K562 (cell line): ENCODE results near the gene AP5M1. TPM values are rescaled to one million over a fixed set of nuclear protein-coding genes. Genes with fewer than 3 reads are reported as not detected.

Source experiments
- ATAC-seq: fragments of 200-7000 bp; cut with Tn5 transposase; 3 replicates; pipeline ENCODE4 v1.9.1; 2020; ENCODE audit warnings: moderate library complexity
- BruUV-seq: library from RNA; stranded (reverse); fragments of 400-500 nt; replicated peaks from 2 replicates; lab custom pipeline; 2021; lab: Mats Ljungman, UMichigan
- CTCF ChIA-PET: fragments of 300-600 bp; formaldehyde crosslinking; extraction: SDS; loops from one replicate; lab custom pipeline; 2021; ENCODE audit warnings: low intra/inter-chr PET ratio; lab: Yijun Ruan, JAX
- POLR2A ChIA-PET: fragments of 300-600, 350-650 bp; sonication (Branson Sonifier 250); formaldehyde crosslinking; extraction: SDS; loops from one replicate; lab custom pipeline; 2021; ENCODE audit warnings: antibody characterized with exemption, inconsistent platforms; lab: Yijun Ruan, JAX
- DNase-seq, 4 experiments: peaks; one replicate each; pipeline versions ENCODE4 v3.0.0 to v3.0.0-alpha.2; 2011 to 2018; ENCODE audit warnings: low spot score in 3 of 4, mixed read lengths in 3 of 4; ENCODE audit errors: extremely low read depth in 1 of 4
- FAIRE-seq: peaks from 2 replicates; lab custom pipeline; 2011; peaks lifted over from hg19 to GRCh38; lab: Jason Lieb, UNC
- H2AFZ ChIP-seq: 2 replicates; pipeline ENCODE4 v1.6.0; 2011; ENCODE audit warnings: low read depth, low read length, control low read depth, inconsistent platforms
- H3K27ac ChIP-seq: fragments of 200-600 bp; 3 replicates; pipeline ENCODE4 v1.8.0; 2011; ENCODE audit warnings: low read depth, mild to moderate bottlenecking, control low read depth, inconsistent platforms, low read length, moderate library complexity, mixed read lengths; ENCODE audit errors: extremely low read depth
- H3K27me3 ChIP-seq, 2 experiments: fragments of 300-600 bp in 1 of 2; 2 replicates in 1 of 2; 3 replicates in 1 of 2; pipeline versions ENCODE4 v1.6.0 to v1.8.0; 2011; ENCODE audit warnings: inconsistent platforms in 2 of 2, low read length in 2 of 2, mild to moderate bottlenecking in 1 of 2, mixed read lengths in 1 of 2, moderate library complexity in 1 of 2; ENCODE audit not compliant: control insufficient read depth in 2 of 2, insufficient read depth in 2 of 2
- H3K36me3 ChIP-seq: fragments of 300-600 bp; 3 replicates; pipeline ENCODE4 v1.8.0; 2011; ENCODE audit warnings: mild to moderate bottlenecking, low read length, inconsistent platforms; ENCODE audit not compliant: control insufficient read depth, insufficient read depth
- H3K4me1 ChIP-seq, 2 experiments: fragments of 200-600 bp in 1 of 2; replicated peaks in 1 of 2; 2 replicates in 1 of 2; 3 replicates in 1 of 2; pipeline versions ENCODE4 v1.5.1 to v1.8.0; 2011; ENCODE audit warnings: inconsistent platforms in 2 of 2, low read length in 2 of 2, mild to moderate bottlenecking in 1 of 2, mixed read lengths in 1 of 2, moderate library complexity in 1 of 2; ENCODE audit not compliant: control insufficient read depth in 2 of 2, insufficient read depth in 2 of 2
- H3K4me2 ChIP-seq: 2 replicates; pipeline ENCODE4 v1.6.1; 2011; ENCODE audit warnings: low read length, control low read depth, inconsistent platforms, mixed read lengths; ENCODE audit not compliant: insufficient read depth
- H3K4me3 ChIP-seq: fragments of 200-600 bp; sonication (generic), shearing (Covaris generic); 2 replicates; pipeline ENCODE4 v1.5.1; 2016; ENCODE audit warnings: control low read depth, inconsistent platforms
- H3K79me2 ChIP-seq: fragments of 200-600 bp; 3 replicates; pipeline ENCODE4 v1.8.0; 2011; ENCODE audit warnings: low read length, inconsistent platforms; ENCODE audit not compliant: control insufficient read depth, insufficient read depth
- H3K9ac ChIP-seq, 2 experiments: 2 replicates each; pipeline versions ENCODE4 v1.6.0 to v1.6.1; 2011; ENCODE audit warnings: low read depth in 2 of 2, low read length in 2 of 2, control low read depth in 1 of 2, inconsistent platforms in 1 of 2, mild to moderate bottlenecking in 1 of 2, mixed read lengths in 1 of 2; ENCODE audit not compliant: insufficient read depth in 1 of 2
- H3K9me1 ChIP-seq: one replicate; pipeline ENCODE4 v1.6.0; 2011; ENCODE audit warnings: inconsistent platforms, mild to moderate bottlenecking, low read length, moderate library complexity; ENCODE audit not compliant: control insufficient read depth, insufficient read depth
- H3K9me3 ChIP-seq: replicated peaks from 2 replicates; pipeline ENCODE4 v1.5.1; 2011; ENCODE audit warnings: low read depth, low read length, inconsistent platforms; ENCODE audit not compliant: control insufficient read depth, insufficient read depth
- H4K20me1 ChIP-seq: replicated peaks from 2 replicates; pipeline ENCODE4 v1.6.1; 2011; ENCODE audit warnings: low read length, inconsistent platforms, mixed read lengths; ENCODE audit not compliant: control insufficient read depth, insufficient read depth
- BRF2 ChIP-seq: IDR thresholded peaks from 3 replicates; pipeline ENCODE4 v1.6.1; 2011; ENCODE audit warnings: borderline replicate concordance, mild to moderate bottlenecking; ENCODE audit not compliant: insufficient read length, insufficient read depth
- FIP1L1 ChIP-seq: fragments of 200-400 bp; formaldehyde crosslinking; IDR thresholded peaks from 2 replicates; pipeline ENCODE4 v1.6.1; 2018; ENCODE audit warnings: mild to moderate bottlenecking, low read depth, low read length; ENCODE audit not compliant: poor library complexity, severe bottlenecking
- GMEB1 ChIP-seq: fragments of 250-450 bp; sonication (Bioruptor Pico); IDR thresholded peaks from 2 replicates; pipeline ENCODE4 v1.4.0; 2020; ENCODE audit warnings: mild to moderate bottlenecking
- HMG20B ChIP-seq: fragments of 250-450 bp; sonication (Bioruptor Pico); IDR thresholded peaks from 2 replicates; pipeline ENCODE4 v1.5.0; 2021; ENCODE audit warnings: mild to moderate bottlenecking
- RFX5 ChIP-seq: IDR thresholded peaks from 2 replicates; pipeline ENCODE4 v1.6.1; 2011; ENCODE audit warnings: low read depth, mild to moderate bottlenecking, improper control_type of control experiment, low read length
- RFX7 ChIP-seq: fragments of 250-450 bp; sonication (Bioruptor Pico); IDR thresholded peaks from 2 replicates; pipeline ENCODE4 v1.5.1; 2021; ENCODE audit warnings: mild to moderate bottlenecking
- SMARCA4 ChIP-seq: fragments of 450-650 bp; IDR thresholded peaks from 2 replicates; pipeline ENCODE4 v1.6.1; 2016
- ZNF143 ChIP-seq: sonication (generic); formaldehyde crosslinking; IDR thresholded peaks from 2 replicates; pipeline ENCODE4 v1.9.0; 2022; ENCODE audit warnings: mild to moderate bottlenecking, missing genetic modification reagents
- ZNF24 ChIP-seq: fragments of 450-650 bp; IDR thresholded peaks from 2 replicates; pipeline ENCODE4 v1.6.1; 2016
- ZNF77 ChIP-seq: fragments of 250-450 bp; sonication (Bioruptor Pico); IDR thresholded peaks from 2 replicates; pipeline ENCODE4 v1.5.0; 2020
- ZZZ3 ChIP-seq: fragments of 450-650 bp; IDR thresholded peaks from 2 replicates; pipeline ENCODE4 v1.6.1; 2016; ENCODE audit warnings: antibody characterized with exemption, mild to moderate bottlenecking, moderate library complexity
- WGBS: fragments of 100-300 bp; shearing (Covaris generic); methylation state at CpG from one replicate; pipeline ENCODE4 v1.1.6; 2016; ENCODE audit warnings: low coverage, mixed read lengths; ENCODE audit not compliant: insufficient coverage; ENCODE audit errors: missing lambda C conversion rate; 5-methylcytosine and 5-hydroxymethylcytosine counted together
- in situ Hi-C: fragments of 300-500 bp; cut with MboI; formaldehyde crosslinking; loops from 4 replicates; pipeline ENCODE4 v1.15.0; 2018; ENCODE audit warnings: inconsistent platforms, mixed read lengths
- intact Hi-C: fragments of 100-400 bp; cut with micrococcal nuclease; formaldehyde crosslinking; loops from 2 replicates; pipeline ENCODE4 v1.14.2; 2022
- polyA plus RNA-seq, 8 experiments: library from polyadenylated mRNA; depleted of rRNA in 4 of 8; stranded (reverse) in 5 of 8; unstranded in 3 of 8; fragments of >200 nt; fragmentation: Nextera tagmentation in 2 of 8; fragmentation: Illumina TruSeq in 1 of 8; extraction: Ambion mirVana in 2 of 8; extraction: Trizol in 1 of 8; gene quantifications; 2 replicates each; pipeline versions ENCODE4 v1.2.1 to v1.2.3, GENCODE V29; 2011 to 2014; ENCODE audit warnings: inconsistent platforms in 1 of 8, missing spikeins in 1 of 8
- total RNA-seq, 7 experiments: library from RNA; depleted of rRNA in 6 of 7; stranded (reverse); fragments of >200 nt in 6 of 7; fragmentation: Illumina TruSeq in 2 of 7; extraction: Trizol in 2 of 7; gene quantifications; 2 replicates each; pipeline versions ENCODE4 v1.2.1 to v1.2.3, GENCODE V29; 2011 to 2021; ENCODE audit warnings: low replicate concordance in 1 of 7

Gene AP5M1
- total and polyA plus RNA-seq, 9 of the 15 experiments (the other 6 are each of a cell fraction or from before 2014, with no cell fraction given) = 16.1 to 51.7 (median 30.9) TPM

- no peak for TF ChIP-seq FIP1L1
- TF ChIP-seq ZZZ3 = no peak
- TF ChIP-seq, all 486 proteins: peak for 0
Measured at GRCh38 chr14:57297852-57298251, 29.1 kb downstream of the AP5M1 start (continued).

- Histone ChIP-seq H4K20me1 (no peaks in the 10 kb centered on the region), H3K4me2 (no peak overlapping the region), H2AFZ (no peak overlapping the region), H3K4me3 (no peak overlapping the region), H3K27me3 (no peaks in the 10 kb centered on the region), H3K4me1 (no peaks in the 10 kb centered on the region), H3K79me2 (no peaks in the 10 kb centered on the region), H3K9me3 (no peaks in the 10 kb centered on the region), H3K36me3 (no peaks in the 10 kb centered on the region), H3K27ac (no peak overlapping the region), H3K9me1 (no peaks in the 10 kb centered on the region), H3K9ac (no peak overlapping the region)
- in situ Hi-C loops (no loop called here), intact Hi-C loops (loop anchor here (10.0 kb wide), 3 partner anchors 105 to 815 kb away; no protein-coding TSS in a partner anchor)
- ATAC-seq (no peak), FAIRE-seq (no peak), DNase-seq (no peak)
- BruUV-seq = no TSS peak
- CTCF ChIA-PET = no interaction called here
- 67% methylated on average over 1 of the region's 3 CpGs for WGBS
- POLR2A ChIA-PET = no interaction called here
- TF ChIP-seq RFX5 (no peak), ZNF143 (CRISPR knock-in tag) (no peak), BRF2 (no peak), ZNF24 (no peak), RFX7 (CRISPR knock-in tag) (no peak), GMEB1 (CRISPR knock-in tag) (no peak), ZNF77 (CRISPR knock-in tag) (no peak), SMARCA4 (no peak), HMG20B (CRISPR knock-in tag) (no peak)
Measured at GRCh38 chr14:57299511-57299910, 30.7 kb downstream of the AP5M1 start.
